CD4-positive, alpha-beta T cell (primary cell): ENCODE measurements around the gene NEK7. TPM values are rescaled to one million over a fixed set of nuclear protein-coding genes. Genes with fewer than 3 reads are reported as not detected.

Experiments used
- ATAC-seq: fragments of 200-7000 bp; cut with Tn5 transposase; one replicate; pipeline ENCODE4 v1.10.0; 2022; ENCODE audit warnings: mild to moderate bottlenecking; ENCODE audit not compliant: poor library complexity
- CTCF ChIA-PET: fragments of 350-600 bp; sonication (Branson Sonifier 250); formaldehyde crosslinking; loops from one replicate; lab custom pipeline; 2021; ENCODE audit warnings: antibody characterized with exemption, inconsistent platforms; lab: Charles Lee
- POLR2A ChIA-PET: fragments of 350-600 bp; sonication (Branson Sonifier 250); formaldehyde crosslinking; loops from one replicate; lab custom pipeline; 2021; ENCODE audit warnings: antibody characterized with exemption, inconsistent platforms; lab: Charles Lee
- DNase-seq, 14 experiments: peaks; one replicate each; pipeline ENCODE4 v3.0.0-alpha.2; 2013 to 2020; ENCODE audit warnings: mixed read lengths in 2 of 14
- H3K27ac ChIP-seq, 2 donors: one replicate each; pipeline versions ENCODE4 v1.5.1 to v1.7.0; 2013; ENCODE audit warnings: low read length in 2 of 2, low read depth in 1 of 2, mild to moderate bottlenecking in 1 of 2
- H3K27me3 ChIP-seq, 2 experiments: 1 replicate in 1 of 2; 2 replicates in 1 of 2; pipeline versions ENCODE4 v1.6.1 to v1.7.0; 2013; ENCODE audit warnings: low read length in 2 of 2, control low read depth in 1 of 2, mild to moderate bottlenecking in 1 of 2, moderate library complexity in 1 of 2; ENCODE audit not compliant: insufficient read depth in 2 of 2, control insufficient read depth in 1 of 2
- H3K36me3 ChIP-seq: one replicate; pipeline ENCODE4 v1.6.1; 2013; ENCODE audit warnings: low read length, control low read depth; ENCODE audit not compliant: insufficient read depth
- H3K4me1 ChIP-seq: one replicate; pipeline ENCODE4 v1.6.1; 2013; ENCODE audit warnings: low read length, control low read depth; ENCODE audit not compliant: insufficient read depth
- H3K4me3 ChIP-seq: one replicate; pipeline ENCODE4 v1.5.1; 2013; ENCODE audit warnings: mild to moderate bottlenecking, low read length, moderate library complexity
- H3K9me3 ChIP-seq, 2 experiments: 1 replicate in 1 of 2; 2 replicates in 1 of 2; pipeline versions ENCODE4 v1.6.1 to v1.7.0; 2013; ENCODE audit warnings: low read length in 2 of 2, mild to moderate bottlenecking in 2 of 2, control low read depth in 1 of 2, moderate library complexity in 1 of 2; ENCODE audit not compliant: control insufficient read depth in 1 of 2, insufficient read depth in 1 of 2
- H3K27ac Mint-ChIP-seq: one replicate; pipeline ENCODE4 v1.8.0; 2020; ENCODE audit warnings: mixed read lengths
- H3K27me3 Mint-ChIP-seq: one replicate; pipeline ENCODE4 v1.8.0; 2021; ENCODE audit warnings: mixed read lengths
- H3K36me3 Mint-ChIP-seq: one replicate; pipeline ENCODE4 v1.8.0; 2021; ENCODE audit warnings: low read depth, mixed read lengths
- H3K4me1 Mint-ChIP-seq: one replicate; pipeline ENCODE4 v1.8.0; 2021; ENCODE audit warnings: low read depth, mixed read lengths
- H3K4me3 Mint-ChIP-seq: one replicate; pipeline ENCODE4 v1.8.0; 2020; ENCODE audit warnings: mild to moderate bottlenecking, mixed read lengths
- H3K9me3 Mint-ChIP-seq: one replicate; pipeline ENCODE4 v1.8.0; 2020; ENCODE audit warnings: mixed read lengths
- intact Hi-C, 2 experiments: fragments of 100-400 bp; cut with DNase I in 1 of 2; cut with micrococcal nuclease in 1 of 2; formaldehyde crosslinking; loops; one replicate each; pipeline versions ENCODE4 v1.15.1 to v1.9.0; 2023 to 2025; cut with DNase I, micrococcal nuclease
- total RNA-seq, 174 experiments: library from RNA in 2 of 174; stranded (reverse) in 2 of 174; gene quantifications; one replicate each; pipeline ENCODE4 v1.2.3 and lab custom pipeline; 2021 to 2026
- TF ChIP-seq, protein P1 (sequence below): fragments of 200-600 bp; IDR thresholded peaks from one replicate; pipeline ENCODE4 v1.8.0; 2022; ENCODE audit warnings: antibody characterized with exemption, mild to moderate bottlenecking

Gene NEK7
- total RNA-seq, 2 experiments from 2014 or later, result 11.8 to 13.0 TPM

DNA sequence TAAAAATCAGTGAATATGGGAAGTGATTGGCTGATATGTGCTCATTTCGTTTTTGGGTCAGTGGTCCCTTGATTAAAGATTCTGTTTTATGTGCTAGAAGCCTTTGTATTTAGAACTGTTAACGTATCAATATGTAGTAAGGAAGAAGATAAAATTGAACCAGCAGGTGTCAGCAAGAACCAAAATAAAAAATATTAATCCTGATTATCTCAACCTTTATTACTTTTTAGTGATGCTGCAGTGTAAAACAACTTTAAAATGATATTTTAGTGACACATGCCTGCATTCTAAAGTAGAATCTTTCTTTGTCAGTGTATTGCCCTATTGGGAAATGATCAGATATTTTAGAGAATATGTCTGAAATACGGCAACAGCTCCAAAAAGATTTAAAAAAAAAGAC lies 49.5 kb downstream of the NEK7 start:
- H3K9me3 ChIP-seq, result peaks cover 0 to 12% of the 10 kb centered on the region in 2 experiments
- peaks cover 54% of the 10 kb centered on the region for H3K4me1 Mint-ChIP-seq
- H3K27ac ChIP-seq, result no peak overlapping the region
- no peaks in the 10 kb centered on the region for H3K27me3 ChIP-seq
- ChIA-PET CTCF (interaction anchor here (0.7 to 1.3 kb wide), 2 partner anchors 48 to 49 kb away, joined by 3 to 4 read pairs; no protein-coding TSS in a partner anchor), POLR2A (no interaction called here)
- H3K4me3 Mint-ChIP-seq, result no peak overlapping the region
- no peak overlapping the region for H3K4me3 ChIP-seq
- intact Hi-C loops, result loop anchor here in 1 of 2 experiments (10.0 kb wide), 1 partner anchor 279 kb away; no protein-coding TSS in a partner anchor
- TF ChIP-seq, protein P1, sequence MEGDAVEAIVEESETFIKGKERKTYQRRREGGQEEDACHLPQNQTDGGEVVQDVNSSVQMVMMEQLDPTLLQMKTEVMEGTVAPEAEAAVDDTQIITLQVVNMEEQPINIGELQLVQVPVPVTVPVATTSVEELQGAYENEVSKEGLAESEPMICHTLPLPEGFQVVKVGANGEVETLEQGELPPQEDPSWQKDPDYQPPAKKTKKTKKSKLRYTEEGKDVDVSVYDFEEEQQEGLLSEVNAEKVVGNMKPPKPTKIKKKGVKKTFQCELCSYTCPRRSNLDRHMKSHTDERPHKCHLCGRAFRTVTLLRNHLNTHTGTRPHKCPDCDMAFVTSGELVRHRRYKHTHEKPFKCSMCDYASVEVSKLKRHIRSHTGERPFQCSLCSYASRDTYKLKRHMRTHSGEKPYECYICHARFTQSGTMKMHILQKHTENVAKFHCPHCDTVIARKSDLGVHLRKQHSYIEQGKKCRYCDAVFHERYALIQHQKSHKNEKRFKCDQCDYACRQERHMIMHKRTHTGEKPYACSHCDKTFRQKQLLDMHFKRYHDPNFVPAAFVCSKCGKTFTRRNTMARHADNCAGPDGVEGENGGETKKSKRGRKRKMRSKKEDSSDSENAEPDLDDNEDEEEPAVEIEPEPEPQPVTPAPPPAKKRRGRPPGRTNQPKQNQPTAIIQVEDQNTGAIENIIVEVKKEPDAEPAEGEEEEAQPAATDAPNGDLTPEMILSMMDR, result no peak
- no peaks in the 10 kb centered on the region for H3K27me3 Mint-ChIP-seq
- peaks cover 2% of the 10 kb centered on the region for H3K36me3 Mint-ChIP-seq
- H3K27ac Mint-ChIP-seq, result no peak overlapping the region
- no peak for DNase-seq
- no peak for ATAC-seq
- no peaks in the 10 kb centered on the region for H3K36me3 ChIP-seq
- H3K4me1 ChIP-seq, result peaks cover 16% of the 10 kb centered on the region
- no peaks in the 10 kb centered on the region for H3K9me3 Mint-ChIP-seq

DNA sequence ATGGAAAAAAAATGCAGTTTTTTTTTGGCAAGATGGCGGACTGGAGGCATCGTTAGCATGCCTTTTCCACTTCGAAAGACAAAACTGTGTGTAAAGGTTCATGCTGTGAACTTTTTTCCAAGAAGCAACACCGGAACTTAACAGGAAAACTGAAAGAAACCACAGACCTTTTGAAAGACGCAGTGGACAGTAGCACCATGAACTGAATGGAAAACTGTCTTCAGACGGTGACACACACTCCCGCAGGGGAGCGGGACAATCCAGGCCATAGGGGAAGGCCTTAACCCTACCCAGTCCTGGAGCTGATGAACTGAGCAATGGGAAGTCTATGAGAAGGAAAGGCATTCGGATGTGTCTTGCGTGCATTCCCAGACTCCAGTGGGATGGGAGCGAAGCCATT lies 54.9 kb downstream of the NEK7 start:
- Histone ChIP-seq H3K9me3 (peaks cover 15 to 17% of the 10 kb centered on the region in 2 experiments), H3K27me3 (no peaks in the 10 kb centered on the region), H3K4me3 (no peak overlapping the region), H3K27ac (no peak overlapping the region), H3K36me3 (peaks cover 15% of the 10 kb centered on the region), H3K4me1 (peaks cover 2% of the 10 kb centered on the region)
- Mint-ChIP-seq H3K27ac (no peak overlapping the region), H3K27me3 (no peaks in the 10 kb centered on the region), H3K4me1 (peaks cover 27% of the 10 kb centered on the region), H3K4me3 (no peak overlapping the region), H3K9me3 (peaks cover 9% of the 10 kb centered on the region), H3K36me3 (peaks cover 32% of the 10 kb centered on the region)
- POLR2A ChIA-PET, result no interaction called here
- intact Hi-C loops, result loop anchor here in 1 of 2 experiments (10.0 kb wide), 1 partner anchor 53 kb away; no protein-coding TSS in a partner anchor
- ATAC-seq, result no peak
- TF ChIP-seq, protein P1, result no peak
- DNase-seq, result no peak
- CTCF ChIA-PET, result interaction anchor here (1.1 kb wide), 1 partner anchor 26 kb away, joined by 4 read pairs; no protein-coding TSS in a partner anchor

DNA sequence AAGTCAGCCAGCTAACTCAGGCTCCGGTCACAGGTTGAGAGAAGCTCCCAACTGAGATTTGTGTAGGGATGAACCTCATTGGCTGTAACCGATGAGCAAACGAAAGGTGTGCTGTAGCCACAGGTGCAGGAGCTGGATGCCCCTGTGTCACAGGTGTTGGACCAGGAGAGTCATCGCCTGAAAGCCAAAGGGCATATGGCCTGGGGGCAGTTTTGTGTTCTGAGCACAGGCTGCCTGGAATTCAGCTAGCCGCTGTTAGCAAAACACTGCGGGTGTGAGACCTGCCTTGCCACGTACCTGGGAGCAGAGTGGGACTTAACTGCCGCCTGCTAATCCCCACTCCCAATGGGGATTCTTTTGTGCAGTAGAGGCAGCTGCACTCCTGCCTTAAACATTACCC lies 55.3 kb downstream of the NEK7 start:
- peaks cover 32% of the 10 kb centered on the region for H3K36me3 Mint-ChIP-seq
- ChIA-PET POLR2A (no interaction called here), CTCF (no interaction called here)
- Histone ChIP-seq H3K4me3 (no peak overlapping the region), H3K9me3 (peaks cover 15 to 17% of the 10 kb centered on the region in 2 experiments), H3K36me3 (peaks cover 15% of the 10 kb centered on the region), H3K4me1 (peaks cover 2% of the 10 kb centered on the region), H3K27ac (no peak overlapping the region), H3K27me3 (no peaks in the 10 kb centered on the region)
- H3K27me3 Mint-ChIP-seq, result no peaks in the 10 kb centered on the region
- peaks cover 31% of the 10 kb centered on the region for H3K4me1 Mint-ChIP-seq
- no peak overlapping the region for H3K4me3 Mint-ChIP-seq
- DNase-seq, result no peak
- peaks cover 10% of the 10 kb centered on the region for H3K9me3 Mint-ChIP-seq
- TF ChIP-seq, protein P1, result no peak
- intact Hi-C loops, result loop anchor here in 1 of 2 experiments (10.0 kb wide), 1 partner anchor 53 kb away; no protein-coding TSS in a partner anchor
- H3K27ac Mint-ChIP-seq, result no peak overlapping the region
- ATAC-seq, result no peak
